NCI-H2029 treated with DMSO at 0.1 percent for 48 hours (cell line): ENCODE measurements around the gene EFS.
"Not testable (repeated sequence)": the region's sequence is repeated elsewhere in the genome, so short reads cannot be mapped to it uniquely, and the experiment has no call there.

Source experiments
- DNase-seq: peaks from one replicate; lab custom pipeline; 2025; lab: John Stamatoyannopoulos, UW

EFS gene

DNA sequence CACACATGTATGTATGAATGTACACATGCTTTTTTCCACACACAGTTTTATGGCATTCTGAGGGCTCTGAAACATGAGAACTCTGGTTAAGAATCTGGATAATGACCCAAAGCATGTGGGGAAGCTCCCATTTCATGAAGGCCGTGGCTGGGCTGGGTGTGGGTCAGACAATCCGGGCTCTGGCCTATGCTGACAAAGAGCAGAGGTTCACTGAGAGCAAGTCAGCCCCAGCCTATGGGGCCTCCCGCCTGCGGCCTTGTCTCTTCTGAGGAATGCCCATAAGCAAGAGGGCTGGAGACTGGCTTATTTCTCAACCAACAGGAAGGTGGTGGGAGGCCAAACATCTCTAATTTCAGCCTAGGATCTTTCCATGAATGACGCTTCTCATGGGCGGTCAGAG, 34.6 kb upstream of the EFS start:
- no peak for DNase-seq

DNA sequence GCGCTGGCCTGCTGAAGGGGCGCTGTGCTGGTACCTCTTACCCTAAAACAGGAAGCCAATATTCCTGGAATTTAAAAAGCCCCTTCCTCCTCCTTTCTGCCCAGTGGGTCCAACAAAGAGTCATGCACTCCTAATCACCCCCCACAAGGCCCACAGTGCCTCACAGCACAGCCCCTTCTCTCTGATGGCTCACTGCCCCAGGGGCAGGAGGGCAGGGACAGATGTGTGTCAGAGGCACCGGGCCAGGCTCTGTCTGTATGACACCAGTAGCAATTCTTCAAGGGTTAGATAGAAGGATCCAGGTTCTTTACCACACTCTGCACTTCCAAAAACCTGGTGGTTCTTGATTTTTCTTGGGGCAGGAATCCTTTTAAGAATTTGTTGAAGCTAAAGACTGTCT, 34.2 kb upstream of the EFS start:
- peak; percentile 96 for DNase-seq

DNA sequence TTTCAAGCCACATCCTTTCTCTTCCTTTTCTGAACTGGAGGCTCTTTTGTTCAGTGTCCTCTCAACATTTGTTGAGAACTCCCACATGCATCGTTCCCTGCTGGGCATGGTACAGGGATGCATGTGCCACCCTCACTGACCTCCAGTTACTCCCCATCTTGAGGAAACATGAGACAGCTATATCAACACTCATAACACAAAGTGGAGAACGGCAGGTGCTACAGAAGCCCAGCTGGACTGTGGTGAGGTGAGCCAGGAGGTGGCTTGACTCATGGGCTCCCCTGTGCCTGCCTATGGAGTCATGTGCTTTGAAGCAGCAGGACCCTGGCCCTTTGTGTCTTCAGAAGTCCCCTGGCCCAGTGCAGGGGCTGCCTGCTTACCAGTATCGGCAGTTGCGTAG, 33.4 kb upstream of the EFS start:
- peak; percentile 100 for DNase-seq

DNA sequence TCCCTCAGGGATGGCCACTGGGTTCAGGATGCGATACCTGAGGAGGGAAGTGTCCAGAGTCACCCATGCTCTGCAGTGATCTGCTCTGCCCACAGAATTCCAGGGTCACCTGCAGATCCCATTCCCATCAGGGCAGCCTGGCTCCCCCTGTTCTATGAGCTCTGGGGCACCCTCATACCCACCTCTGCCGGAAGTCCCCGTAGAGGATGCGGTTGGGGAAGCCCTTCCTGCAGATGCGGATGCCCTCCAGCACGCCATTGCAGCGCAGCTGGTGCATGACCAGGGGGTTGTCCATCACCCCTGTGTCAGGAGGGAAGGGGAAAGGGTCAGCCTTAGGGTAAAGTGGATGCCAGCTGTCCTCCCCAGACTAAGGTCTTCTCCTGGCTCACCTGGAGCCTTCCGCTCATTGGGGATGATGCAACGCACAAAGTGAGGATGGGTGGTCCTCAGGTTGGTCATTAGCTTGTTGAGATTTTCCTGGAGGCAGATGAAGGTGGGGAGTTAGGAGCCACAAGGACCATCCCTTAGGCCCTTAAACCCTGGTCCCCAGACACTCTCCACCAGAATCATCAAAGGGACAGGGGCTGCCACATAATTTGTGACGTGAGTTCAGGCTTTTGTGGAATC, 31.9 kb upstream of the EFS start:
- DNase-seq, result no peak

DNA sequence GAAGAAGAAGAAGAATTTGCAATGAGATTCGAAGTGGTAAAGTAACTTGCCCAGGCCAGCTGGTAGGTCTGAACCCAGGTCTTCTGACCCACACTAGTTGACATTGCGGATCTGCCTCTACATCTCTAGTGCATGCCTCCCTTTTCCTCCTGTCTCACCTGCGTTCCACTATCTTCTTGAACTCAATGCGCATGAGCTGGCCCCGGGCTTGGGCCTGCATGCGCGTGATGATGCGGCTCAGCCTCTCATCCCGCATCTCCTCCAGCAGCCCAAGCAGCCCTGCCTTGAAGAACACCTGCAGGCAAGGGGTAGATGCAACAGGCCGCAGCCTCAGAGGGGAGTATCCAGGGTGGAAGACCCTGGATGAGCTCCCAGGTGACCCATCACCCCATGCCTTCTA, 31.2 kb upstream of the EFS start:
- no peak for DNase-seq

DNA sequence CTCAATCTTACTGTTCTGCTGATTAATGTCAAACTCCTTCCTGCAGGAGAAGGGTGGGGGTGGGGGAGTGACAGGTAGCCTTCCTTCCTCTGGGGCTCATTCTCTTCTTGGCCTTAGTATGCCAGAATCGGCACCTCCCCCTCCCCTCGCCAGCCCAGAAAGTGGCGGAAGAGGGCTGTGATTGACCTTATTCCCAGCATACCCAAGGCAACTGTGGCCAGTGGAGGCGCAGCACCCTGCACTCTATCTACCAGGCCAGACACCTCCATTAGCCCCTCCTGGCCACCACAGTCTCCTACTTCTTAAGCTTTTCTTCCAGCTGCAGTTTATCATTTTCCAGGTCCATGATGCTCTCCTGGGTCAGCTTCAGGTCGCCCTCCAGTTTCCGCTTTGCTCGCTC, 27.6 kb upstream of the EFS start:
- DNase-seq, result no peak

DNA sequence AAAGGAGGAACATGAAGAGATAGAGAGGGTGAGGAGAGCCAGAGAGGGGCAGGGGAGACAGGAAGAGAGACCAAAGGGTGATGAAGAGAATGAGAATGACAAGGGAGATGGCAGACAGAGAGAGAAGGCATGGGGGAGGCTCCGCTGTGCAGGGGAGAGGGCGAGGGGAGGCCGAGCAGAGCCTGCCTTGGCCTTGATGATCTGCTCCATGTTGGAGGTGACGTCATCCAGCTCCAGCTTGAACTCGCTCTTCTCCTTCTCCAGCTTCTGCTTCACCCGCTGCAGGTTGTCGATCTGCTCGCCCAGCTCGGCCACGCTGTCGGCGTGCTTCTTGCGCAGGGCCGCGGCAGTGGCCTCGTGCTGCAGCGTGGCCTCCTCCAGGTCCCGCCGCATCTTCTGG, 24.9 kb upstream of the EFS start:
- not testable (repeated sequence) for DNase-seq

DNA sequence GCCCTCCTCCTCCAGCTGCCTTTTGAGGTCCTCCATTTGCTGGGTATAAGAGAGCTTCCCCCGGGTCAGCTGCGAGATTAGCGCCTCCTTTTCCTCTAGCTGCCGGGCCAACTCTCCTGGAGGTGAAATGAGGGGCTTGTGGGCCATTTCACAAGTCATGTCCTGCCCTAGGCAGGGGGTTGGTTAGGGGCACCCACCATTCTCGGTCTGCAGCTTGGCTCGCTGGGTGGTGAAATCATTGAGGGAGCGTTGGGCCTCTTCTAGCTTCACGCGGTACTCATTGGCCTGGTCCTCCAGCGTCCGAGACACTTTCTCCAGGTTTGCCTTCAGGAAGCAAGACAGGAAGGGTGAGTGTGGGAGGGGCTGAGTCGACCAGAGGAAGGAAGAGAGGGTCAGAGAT, 24.4 kb upstream of the EFS start:
- DNase-seq, result no peak

DNA sequence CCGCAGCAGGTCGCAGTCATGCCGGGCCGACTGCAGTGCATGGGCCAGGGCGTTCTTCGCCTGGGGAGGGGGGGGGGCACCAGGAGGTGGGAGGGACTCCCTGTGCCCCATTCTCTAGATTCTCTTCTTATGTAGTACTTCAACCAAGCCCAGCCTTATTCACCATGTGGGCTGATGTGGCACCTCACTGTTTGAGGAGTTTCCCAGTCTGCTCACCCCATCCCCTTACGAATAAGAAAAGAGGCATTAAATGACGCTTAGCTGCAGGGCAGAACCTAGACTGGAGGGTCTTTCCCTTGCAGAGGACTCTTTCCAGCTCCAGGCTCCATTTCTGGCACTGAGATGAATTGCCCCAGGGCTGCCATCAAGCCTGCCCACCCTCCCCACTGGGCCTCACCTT, 24.0 kb upstream of the EFS start:
- no peak for DNase-seq

DNA sequence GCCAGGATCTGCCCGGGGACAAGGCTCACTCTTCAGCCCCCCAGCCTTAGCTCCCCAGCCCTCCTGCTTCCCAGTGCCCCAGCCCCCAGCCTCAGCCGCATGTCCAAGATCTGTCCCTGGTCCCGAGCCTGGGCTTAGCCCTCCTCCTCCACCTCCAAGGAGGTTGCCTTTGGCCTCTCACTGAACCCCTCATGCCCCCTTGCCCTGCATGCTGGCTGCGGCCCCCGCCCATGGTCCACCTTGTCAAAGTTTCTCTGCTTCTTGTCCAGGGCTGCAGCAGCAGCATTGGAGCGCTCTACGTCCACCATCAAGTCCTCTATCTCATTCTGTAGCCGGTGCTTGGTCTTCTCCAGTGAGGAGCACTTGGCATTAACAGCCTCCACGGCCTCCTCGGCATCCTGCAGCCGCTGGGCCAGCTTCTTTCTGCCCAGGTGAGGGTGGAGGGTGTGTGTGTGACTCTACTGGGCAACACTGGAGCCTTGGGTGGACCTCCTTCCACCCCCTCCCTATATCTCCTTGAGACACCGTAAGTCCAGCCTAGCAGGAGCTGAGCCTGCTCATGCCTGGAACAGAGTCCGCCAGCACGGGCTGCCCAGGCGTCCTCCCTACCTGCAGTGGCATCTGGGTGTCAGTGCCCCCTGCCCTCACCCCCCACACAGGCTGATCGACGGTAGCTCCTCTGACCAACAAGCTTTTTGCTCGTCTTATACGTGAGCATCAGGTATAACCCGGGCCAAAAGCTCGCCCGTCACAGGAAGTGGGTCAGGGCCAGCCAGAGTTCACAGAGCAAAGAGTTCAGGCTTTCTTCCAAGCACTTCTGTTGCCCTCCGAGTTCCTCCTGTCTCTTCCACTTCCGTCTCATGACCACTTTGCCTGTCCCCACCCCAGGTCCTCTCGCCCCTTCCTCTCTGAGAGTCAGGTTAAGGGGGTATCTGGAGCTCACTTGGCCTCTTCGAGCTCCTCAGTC, 23.2 kb upstream of the EFS start:
- DNase-seq, result no peak

DNA sequence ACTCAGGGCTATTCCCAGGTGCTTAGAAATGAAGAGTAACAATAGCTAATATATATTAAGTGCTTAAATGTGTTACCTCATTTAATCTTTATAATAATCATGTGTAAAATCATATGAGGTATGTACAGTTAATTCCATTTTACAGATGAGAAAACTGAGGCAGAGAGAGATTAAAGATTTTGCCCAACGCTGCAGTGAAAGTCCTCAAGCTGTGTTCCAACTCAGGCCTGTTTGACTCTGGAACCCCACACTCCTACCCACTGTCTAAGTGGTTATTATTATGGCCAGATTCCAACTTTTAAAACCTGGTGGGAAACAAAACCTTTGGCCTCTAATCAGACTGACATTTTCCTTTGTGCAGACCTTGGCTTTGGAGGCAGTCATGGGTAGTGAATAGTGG, 22.0 kb upstream of the EFS start:
- DNase-seq, result no peak

DNA sequence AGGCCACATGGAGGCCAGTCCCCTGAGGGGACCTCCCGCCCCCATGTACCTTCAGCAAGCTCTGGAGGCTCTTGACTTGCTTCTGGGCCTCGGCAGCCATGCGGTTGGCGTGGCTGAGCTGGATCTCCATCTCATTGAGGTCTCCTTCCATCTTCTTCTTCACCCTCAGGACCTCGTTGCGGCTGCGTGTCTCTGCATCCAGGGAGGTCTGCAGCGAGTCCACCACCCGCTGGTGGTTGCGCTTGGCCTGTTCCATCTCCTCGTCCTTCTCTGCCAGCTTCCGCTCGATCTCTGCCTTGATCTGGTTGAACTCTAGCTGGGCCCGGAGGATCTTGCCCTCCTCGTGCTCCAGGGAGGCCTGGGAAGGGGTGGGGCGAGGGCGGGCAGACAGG, 21.3 kb upstream of the EFS start:
- not testable (repeated sequence) for DNase-seq

DNA sequence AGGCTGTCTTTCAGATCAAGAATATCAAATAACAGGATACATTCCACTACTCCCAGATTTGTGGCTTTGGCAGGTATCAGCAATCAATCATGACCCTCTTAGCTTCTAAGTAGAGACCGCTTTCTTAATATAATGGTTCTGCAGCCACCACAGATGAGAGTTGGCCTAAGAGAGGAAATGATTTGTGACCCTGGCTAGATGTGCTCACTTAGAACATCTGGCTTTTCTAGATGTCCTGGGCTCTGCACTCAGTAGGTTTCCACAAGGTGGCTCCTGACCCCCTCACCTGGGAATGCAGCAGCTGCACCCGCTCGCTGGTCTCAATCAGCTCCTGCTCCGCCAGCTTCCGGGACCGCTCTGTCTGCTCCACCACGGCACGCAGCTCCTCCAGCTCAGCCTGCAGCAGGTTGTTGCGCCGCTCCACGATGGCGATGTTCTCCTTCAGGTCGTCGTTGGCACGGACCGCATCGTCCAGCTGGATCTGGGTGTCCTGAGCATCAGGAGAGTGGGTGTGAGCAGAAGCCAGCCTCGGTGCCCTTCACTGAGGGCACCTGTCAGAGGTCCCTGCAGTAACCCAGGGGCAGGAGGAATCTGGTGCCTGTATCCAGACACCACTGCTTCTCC, 20.8 kb upstream of the EFS start:
- DNase-seq, result no peak

DNA sequence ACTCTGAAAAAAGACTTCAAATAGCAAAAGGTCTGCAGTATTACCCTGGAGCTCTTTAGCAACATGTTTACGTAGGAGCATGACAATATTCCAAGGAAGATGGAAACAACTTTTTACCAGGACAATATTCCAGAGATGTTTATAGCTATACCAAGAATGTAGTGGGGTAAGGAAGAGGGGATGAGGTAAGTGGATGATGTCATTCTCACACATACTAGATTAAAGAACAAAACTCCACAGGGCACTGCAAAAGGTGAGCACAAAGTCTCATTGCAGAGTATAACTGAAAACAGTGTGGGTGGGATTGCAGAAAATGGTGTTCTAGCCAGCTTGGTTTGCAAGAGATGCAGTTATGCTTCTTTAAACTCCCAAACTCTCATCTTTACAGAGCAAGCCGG, 20.3 kb upstream of the EFS start:
- DNase-seq, result no peak

DNA sequence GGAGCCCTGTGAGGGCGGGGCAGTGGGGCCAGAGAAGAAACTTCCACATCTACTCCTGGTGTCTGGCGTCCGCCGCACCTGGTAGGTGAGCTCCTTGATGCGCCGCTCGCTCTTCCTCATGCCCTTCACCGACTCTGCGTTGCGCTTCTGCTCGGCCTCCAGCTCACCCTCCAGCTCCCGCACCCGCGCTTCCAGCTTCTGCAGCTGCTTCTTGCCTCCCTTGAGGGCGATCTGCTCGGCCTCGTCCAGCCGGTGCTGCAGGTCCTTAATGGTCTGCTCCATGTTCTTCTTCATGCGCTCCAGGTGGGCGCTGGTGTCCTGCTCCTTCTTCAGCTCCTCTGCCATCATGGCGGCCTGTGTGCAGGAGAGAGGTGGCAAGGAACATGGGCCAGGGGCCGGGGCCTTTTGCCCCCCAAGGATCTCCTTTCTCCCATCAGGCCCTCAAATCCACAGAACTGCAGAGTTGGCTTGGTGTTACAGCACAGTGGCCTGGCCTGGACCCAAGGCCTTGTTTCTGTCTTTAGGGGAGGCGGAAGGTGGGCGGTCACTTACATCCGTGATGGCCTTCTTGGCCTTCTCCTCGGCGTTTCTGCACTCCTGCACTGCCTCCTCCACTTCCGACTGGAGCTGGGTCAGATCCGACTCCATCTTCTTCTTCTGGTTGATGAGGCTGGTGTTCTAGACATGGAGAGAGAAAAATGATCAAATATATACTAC, 19.6 kb upstream of the EFS start:
- DNase-seq, result no peak

DNA sequence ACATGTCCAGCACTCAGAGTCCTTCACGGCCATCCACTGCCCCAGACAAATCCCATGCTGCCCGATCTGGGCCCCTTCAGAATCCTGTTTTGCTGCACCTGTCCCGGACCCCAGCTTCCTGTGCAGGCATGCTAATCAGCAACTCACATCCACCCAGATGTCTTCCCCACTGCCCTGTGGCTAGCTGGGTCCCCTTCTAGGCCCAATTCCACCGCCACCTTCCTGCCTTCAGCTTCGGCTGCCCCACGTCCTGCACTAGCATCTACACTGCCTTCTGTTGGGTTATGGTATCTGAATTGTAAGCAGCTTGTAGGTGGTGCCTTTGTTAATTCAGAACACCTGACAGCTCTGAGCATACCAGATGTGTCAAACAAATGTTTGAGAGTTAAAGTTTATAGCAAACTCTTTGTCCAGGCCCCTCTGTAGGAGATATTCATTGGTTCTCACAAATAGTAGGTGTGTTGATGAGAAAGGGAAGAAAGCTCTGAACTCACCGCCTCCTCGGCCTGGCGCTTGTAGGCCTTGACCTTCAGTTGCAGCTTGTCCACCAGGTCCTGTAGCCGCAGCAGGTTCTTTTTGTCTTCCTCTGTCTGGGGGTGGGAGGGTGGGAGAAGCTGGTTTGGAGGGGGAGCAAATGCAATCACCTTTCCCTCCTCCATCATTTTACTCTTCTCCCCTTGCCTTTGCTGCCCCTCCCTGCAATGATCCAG, 17.9 kb upstream of the EFS start:
- no peak for DNase-seq

DNA sequence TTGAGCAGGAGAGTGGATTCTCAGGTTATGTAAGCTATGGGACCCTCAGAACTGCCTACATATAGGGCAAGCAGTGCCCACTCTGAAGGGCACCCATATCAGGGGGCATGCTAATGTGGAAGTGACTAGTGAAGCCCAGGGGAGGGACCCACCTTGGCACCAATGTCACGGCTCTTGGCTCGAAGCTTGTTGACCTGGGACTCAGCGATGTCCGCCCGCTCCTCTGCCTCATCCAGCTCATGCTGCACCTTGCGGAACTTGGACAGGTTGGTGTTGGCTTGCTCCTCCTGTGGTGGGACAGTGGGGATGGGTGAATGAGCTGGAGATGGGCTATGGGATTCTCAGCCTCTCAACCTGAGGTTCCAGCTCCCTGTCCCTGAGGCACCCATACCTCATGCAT, 17.3 kb upstream of the EFS start:
- DNase-seq, result no peak

DNA sequence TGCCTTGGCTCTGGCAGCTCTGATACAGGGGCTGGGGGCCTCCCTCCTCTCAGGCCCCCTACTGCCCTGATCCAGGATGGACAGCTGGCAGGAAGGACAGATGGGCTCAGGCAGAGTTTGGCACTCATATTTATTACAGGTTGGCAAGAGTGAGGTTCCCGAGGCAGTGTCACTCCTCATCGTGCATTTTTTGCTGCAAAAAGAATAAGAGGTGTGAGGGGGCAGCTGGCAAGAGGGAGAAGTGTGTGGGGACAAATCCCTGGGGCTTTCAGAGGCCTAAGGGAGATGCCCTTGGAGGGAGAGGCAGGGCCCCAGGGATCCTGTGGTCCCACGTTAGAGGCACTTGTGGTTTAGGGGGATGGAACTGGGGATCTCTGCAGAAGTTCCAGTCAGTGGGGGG, 16.9 kb upstream of the EFS start:
- DNase-seq, result peak; percentile 45

DNA sequence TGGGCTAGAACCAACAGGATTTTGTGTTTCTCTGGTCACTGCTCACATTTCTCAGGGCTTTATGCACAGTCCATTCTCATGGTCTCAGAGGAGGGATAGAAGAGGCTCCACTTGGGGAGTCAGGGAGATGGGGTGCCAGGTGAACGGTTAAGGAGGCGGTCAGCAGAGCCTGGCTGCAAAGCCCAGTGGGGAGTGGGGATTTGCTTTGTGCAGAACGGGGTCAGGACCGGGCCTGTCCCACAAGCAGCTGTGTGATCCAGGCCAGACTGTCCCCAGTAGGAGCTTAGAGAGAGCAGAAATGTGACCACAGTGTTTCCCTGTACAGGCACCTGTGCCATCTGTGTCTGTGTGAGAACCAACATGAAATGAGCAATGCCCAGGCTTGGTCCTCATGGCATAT, 16.0 kb upstream of the EFS start:
- DNase-seq, result no peak

DNA sequence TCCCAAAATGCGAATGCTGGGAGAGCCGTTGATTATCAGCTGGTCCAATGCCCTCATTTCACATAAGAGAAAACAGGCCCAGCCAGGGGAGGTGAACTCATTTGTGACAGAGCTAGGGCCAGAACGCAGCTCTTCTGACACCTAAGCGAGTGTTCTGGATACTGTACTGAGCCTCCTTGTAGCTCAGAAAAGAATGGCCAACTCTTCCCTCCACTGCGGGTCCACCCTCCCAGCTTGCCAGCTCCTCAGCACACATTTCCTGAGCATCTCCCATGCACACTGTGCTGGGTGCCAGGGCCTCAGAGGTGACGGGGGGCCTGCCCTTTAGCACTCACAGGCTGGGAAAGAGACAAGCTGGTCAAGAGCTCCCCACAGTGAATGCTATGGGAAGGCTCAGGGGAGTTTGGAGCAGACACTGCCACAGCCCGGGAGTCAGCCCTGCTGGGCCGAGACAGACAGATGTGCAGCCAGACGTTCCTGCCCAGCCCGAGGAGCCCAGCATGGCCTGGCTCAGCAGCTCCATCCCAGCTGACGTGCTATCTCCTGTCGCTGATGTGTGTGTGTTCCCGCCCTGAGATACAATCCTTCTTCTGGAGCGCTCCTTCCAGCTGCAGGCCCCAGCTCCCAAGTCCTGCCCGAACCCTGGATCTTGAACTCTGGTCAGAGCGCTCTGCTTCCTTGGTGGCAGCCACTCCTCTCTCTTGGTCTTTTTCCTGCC, 15.4 kb upstream of the EFS start:
- DNase-seq, result no peak
